COLO829 (cell line): Measurements from ENCODE around the gene MOV10.
"Not testable (repeated sequence)": the region's sequence is repeated elsewhere in the genome, so short reads cannot be mapped to it uniquely, and the experiment has no call there.

Source experiments
- DNase-seq: peaks from one replicate; pipeline ENCODE4 v3.0.0; 2012; ENCODE audit warnings: low spot score

MOV10 gene

GRCh38 chr1:112712701-112713128, 38.3 kb downstream of the MOV10 start:
- DNase-seq, result no peak

DNA sequence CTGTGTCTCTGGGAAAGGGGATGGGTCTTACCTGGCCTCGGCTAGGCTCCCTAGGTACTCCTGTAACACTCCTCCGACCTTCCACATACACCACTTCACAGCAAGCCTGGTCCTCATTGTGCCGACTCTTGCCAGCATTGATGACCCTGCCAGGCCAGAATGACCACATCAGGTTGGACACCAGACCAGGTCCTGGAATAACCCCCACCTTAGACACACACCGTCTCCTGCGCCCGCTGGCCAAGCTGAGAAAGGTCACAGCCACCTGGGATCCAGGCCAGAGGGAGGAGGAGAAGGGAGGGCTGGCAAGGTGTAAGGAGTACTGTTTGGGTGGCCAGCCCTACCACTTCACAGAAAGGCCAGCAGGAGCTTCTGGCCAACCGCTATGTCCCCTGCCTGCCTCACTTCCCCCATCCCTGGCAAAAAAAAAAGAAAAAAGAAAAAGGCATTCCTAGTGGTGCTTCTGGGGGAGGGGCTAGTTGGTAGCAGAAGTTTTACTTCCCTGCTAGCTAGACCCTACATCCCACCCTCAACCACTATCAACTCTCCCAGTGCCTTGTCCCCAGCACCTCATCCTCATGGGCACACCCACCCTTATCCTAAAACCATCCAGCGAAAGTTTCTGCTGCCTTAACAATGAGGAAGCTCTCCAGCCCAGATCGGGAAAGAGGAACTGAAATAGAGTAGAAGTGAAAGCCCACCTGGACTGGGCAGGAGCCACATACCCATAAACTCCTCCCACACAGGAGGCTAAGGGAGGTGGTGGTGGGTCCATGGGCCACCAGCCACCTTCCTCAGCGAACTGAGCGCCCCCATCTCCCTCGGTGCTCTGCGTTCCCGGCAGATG, 39.2 kb downstream of the MOV10 start:
- no peak for DNase-seq

GRCh38 chr1:112714313-112715263, 40.1 kb downstream of the MOV10 start:
- DNase-seq, result no peak

DNA sequence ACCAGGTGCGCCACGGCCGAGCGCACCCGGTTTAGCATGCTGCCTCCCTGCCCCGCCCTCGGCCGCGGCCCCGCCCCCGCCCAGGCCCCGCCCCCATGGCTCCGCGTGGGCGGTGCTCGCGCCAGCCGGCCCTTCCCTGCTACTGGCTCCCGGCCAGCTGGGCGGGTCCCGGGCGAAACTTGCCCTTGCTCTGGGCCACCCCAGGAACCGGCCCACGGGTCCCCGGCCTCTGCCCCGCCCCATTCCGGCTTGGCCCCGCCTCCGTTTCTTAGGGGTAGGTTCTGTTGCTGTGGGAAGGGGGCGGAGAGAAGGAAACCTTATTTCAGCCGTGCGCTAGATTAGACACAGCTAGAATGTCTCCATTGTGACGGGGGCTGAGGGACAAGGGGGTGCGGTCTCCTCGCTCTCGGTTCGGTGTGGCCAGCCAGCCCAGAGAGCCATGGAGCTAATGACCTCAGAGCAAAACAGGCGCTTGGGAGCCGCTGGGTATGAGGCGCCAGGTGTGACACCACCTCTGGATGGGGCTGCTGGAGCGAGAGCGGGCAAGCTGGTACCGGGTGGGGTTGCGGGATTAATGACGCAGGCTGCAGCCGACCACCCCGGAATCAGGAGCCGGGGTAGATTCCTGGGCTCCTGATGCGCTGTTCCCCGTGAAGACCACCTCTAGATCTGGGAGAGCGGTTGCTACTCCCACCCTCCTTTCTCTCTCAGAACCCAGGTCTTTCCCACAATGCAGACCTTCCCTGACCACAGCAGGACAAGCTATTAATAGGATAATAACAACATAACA, 41.0 kb downstream of the MOV10 start, which contains the start of gene PPM1J:
TSS of gene PPM1J (minus strand) at position 69 of the 790 bp plus-strand sequence. CDS start at position 38, 31 bp downstream.
- DNase-seq, result peak; percentile 81

DNA sequence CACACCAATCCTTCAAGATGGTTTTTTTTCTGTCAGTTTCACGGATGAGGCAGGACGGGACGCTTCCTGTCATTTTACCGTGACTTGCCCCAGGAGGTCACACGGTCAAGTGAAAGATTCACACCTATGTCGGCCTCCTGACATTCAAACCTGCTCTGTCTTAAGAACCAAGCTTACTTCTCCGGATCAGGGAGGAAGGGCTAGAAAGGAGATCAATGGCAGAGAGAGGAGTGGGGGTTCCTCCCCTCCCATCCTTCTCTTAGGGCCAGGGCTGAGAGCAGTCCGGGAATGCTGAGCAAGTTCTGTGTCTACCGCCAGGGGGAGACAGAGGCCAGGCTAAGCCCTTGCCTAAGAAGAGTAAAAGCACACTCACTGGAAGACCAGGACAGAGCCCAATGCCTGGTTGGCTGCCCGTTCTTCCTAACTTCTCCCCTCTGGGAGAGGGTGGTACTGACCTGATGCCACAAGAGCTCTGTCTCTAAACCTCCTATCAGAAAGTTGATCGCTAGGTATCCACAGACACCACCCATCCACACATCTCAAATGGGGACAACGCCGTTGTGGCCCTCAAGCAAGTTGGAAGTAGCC, 41.8 kb downstream of the MOV10 start:
- DNase-seq, result peak; percentile 63

DNA sequence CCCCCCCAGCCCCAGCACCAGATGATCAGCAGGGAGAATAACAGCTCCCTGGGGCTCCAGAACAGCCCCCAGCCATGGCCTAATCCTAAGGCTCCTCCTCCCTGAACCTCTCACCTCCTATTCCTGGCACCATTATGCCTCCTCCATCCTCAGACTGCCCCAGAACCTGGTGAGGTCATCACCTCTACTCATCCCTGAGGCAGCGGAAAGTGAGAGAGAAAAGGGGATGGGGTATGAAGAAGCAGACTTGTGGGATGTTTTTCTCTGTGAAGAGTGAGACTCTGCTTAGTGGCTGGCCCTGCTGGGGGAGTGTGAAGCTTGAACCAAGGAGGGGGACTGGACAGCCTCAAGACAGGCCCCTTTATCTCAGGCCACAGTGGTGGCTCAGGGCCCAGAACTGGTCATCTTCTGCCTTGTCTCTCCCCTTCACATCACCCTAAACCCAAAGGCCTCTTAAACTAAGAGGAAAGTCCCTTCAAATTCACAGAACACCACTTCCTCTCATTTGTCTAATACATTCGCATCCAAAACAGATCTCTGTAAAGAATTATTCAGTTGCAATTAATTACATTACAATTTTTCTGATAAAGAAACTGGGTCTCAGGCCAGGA, 42.9 kb downstream of the MOV10 start:
- DNase-seq, result no peak

GRCh38 chr1:112718691-112719418, 44.4 kb downstream of the MOV10 start:
- no peak for DNase-seq

- no peak for DNase-seq
These were observed 45.2 kb downstream of the MOV10 start for GRCh38 chr1:112719706-112720105.

DNA sequence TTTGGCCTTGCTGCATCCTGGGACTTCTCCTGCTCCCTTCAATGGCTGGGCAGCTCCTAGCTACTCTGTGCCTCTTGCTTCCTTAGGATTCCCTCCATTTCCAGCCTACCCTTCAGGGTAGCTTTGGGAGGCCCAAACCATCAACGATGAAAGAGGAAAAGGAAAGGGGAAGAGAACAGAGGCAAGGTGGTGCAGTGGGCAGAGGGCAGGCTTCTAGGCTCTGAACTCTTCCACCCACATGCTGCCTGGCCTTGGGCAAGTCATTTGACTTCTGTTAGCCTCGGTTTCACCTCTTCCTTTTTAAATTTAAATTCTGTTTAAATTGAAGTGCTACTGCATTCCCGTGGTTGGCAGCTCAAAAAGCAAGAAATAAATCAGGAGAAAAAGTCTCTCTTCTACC, 46.3 kb downstream of the MOV10 start:
- no peak for DNase-seq

GRCh38 chr1:112721294-112721693, 46.8 kb downstream of the MOV10 start:
- not testable (repeated sequence) for DNase-seq

DNA sequence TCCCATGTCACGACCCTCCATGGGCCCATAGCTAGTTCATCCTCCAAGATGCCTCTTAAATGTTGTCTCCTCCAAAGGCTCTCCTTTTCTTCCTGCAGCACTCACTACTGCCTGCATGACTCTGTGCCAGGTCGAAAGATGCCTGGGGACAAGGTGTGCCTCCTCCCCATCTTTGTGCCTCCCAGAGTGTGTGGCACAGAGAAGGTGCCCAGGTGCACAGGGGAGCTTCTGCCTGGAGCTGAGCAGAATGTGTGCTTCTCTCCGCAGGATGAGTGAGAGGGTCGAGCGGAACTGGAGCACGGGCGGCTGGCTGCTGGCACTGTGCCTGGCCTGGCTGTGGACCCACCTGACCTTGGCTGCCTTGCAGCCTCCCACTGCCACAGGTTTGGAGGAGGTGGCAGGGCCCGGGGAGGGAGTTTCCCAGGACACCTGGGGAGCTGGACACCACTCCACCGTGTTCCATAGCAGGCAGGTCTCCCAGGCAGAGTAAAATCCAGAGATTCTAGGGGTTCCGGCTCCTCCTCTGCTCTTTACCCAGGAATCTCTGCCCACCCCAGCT, 47.6 kb downstream of the MOV10 start:
- no peak for DNase-seq

DNA sequence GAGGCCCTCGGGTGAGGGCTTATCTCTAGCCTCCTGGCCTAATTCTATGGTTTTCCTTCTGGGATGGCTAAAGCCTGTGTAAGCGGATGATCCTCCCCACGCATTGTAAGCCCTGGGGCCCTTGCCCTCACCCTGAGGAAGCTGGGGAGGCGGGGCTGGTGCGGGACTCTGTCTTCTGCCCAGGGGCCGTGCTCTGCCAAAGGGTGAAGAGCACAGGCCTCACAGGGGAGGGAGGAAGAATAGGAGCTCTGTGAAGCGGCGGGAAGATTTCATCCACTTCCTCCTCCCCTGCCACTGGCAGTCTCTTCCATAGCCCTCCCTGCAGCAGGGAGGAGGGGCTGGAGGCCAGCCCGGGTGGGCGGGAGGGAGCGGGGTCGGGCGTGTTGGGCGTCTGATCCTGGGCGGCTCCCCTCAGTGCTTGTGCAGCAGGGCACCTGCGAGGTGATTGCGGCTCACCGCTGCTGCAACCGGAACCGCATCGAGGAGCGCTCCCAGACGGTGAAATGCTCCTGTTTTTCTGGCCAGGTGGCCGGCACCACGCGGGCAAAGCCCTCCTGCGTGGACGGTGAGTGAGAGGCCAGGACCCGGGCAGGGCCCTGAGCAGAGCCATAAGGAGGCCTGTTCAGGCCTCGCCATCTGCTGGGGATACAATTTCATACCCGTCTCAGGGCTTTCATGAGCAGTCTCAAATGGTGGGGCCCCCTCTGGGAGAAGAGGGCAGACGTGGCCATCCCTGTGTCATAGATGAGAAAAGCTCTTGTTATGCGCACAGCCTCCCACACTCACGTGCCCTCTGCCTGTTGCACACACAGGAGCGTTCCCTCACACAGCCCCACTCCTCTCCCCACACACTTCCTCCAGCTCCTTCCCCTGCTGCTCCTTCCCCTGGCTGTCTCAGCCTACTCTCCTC, 48.4 kb downstream of the MOV10 start:
- no peak for DNase-seq

- DNase-seq, result no peak
These were observed 49.0 kb downstream of the MOV10 start for GRCh38 chr1:112723511-112723839.

GRCh38 chr1:112724240-112724639, 49.8 kb downstream of the MOV10 start:
- not testable (repeated sequence) for DNase-seq

GRCh38 chr1:112727716-112728115, 53.3 kb downstream of the MOV10 start:
- no peak for DNase-seq

- DNase-seq, result not testable (repeated sequence)
These were observed 54.0 kb downstream of the MOV10 start for GRCh38 chr1:112728306-112728971.

GRCh38 chr1:112729011-112729410, 54.6 kb downstream of the MOV10 start:
- not testable (repeated sequence) for DNase-seq

DNA sequence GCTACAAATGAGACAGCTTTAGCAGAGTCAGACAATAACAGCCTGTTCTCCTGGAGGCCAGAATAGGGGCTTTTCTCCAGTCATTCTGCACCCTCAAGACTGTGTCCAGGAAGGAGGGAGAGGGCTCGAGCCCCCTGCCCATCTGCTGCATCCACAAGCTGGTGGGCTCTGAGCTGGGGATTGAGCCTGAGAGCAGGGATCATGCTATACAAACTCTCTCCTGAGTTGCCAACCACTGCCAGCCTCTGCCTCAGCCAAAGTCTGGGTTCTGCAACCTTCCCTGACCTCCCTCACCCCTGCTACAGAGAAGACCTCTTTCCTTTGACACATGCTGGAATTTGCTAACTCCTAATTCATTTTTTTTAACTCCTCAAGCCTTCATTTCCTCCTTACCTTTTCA, 55.5 kb downstream of the MOV10 start:
- no peak for DNase-seq

GRCh38 chr1:112731451-112731850, 57.0 kb downstream of the MOV10 start:
- no peak for DNase-seq
